Activated gamma-delta T cell treated with anti-CD3 and anti-CD28 coated beads, Interleukin-2, amount 50 U/mL, for 16 hours (primary cell): ENCODE data around the gene RAC3.

Experiments
- DNase-seq: peaks from one replicate; pipeline ENCODE4 v3.0.0-alpha.2; 2020; ENCODE audit warnings: low read depth

Gene RAC3

DNA sequence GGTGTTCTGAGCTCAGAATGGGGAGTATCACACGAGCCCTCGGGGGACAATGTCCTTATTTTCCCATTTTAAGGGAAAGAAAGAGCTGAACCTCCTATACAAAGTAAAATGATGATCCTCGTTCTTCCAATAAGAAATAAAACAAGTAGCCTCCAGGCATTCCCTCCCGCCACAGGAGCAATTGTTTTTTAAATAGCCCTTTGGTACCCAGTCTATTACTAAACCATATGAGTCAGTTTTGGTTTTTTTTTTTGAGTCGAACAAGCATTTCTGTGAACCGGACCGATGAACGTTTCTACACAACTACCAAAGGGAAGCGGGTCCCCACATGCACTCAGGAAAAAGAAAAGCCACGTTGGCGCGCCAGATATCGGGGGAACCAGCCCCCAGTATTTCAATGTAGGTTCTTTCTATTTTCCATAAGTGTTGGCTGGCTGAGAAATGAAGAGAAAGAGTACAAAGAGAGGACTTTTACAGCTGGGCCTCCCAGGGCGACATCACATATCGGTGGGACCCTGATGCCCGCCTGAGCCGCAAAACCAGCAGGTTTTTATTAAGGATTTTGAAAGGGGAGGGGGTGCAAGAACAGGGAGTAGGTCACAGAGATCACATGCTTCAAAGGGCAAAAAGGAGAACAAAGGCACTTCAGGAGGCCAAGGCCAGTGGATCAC, 9.8 kb downstream of the RAC3 start:
- DNase-seq: no peak

DNA sequence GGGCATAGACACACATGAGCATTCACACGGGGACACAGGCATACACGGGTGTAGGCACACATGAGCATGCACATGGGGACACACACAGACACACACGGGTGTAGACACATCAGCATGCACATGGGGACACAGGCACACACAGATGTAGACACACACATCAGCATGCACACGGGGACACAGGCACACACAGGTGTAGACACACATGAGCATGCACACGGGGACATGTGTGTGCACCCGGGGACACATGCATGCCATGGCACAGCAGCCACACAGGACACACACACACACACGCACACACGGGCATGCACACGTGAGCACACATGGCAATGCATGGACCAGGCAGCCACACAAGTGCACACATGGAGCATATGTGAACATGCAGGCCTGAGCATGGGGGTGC, 11.2 kb downstream of the RAC3 start:
- no peak for DNase-seq

DNA sequence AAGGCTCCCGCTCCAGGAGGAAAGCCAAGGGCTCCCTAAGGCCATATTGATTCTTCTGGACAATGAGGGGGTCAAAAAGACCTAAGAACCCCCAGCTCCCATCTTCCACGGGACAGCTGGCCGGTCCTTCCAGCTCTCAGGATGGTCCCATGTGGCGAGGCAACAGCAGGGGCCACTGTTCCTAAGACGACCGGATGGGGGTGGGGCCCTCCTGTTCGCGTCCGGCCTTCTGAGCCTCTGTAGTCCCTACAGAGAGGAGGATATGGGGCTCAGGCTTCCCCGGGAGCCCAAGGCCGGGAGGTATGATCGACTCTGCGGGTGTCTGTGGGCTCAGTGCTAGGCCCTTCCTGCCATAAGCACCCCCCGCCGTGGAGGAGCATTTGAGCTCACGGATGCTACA, 12.0 kb downstream of the RAC3 start:
- no peak for DNase-seq

DNA sequence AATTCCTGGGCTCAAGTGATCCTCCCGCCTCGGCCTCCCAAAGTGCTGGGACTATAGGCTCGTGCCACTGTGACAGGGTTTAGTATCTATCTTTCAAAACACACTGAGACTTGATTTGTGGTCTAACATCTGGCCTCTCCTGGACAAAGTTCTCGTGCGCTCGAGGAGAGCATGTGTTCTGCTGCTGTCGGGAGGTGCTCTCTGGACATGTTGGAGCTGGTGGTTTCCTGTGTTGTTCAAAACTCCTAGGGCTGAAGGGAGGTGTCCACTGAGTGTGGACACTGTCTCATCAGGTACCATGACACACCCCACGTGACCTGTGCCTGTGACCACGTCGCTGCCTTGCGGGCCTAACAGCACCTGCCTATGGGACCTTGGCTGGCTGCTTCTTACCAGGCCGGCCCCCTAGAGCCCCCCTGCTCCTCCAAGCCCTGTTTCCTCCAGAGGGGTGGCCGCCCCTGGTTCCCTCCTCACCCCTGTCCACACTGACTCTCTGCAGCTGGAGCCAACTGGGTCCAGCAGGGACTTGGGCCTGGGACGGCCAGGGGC, 14.5 kb downstream of the RAC3 start:
- DNase-seq: no peak

DNA sequence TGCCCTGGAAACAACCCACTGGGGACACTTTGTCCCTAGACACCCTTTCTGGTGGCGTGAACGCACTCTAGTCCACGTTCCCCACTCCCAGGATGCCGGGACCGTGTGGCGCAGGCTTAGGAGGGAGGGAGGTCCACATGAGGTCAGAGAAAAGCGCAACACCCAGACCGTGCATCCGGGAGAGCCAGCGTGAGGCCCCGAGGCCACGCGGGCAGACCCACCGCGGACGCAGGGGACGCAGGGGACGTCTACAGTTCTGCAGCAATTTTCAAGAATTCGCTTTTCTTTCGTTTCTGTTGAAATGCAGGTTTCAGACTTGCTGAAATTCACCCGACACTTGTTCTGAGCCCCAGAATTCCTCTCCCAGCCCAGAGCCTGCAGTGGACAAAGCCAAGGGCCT, 15.4 kb downstream of the RAC3 start:
- no peak for DNase-seq

DNA sequence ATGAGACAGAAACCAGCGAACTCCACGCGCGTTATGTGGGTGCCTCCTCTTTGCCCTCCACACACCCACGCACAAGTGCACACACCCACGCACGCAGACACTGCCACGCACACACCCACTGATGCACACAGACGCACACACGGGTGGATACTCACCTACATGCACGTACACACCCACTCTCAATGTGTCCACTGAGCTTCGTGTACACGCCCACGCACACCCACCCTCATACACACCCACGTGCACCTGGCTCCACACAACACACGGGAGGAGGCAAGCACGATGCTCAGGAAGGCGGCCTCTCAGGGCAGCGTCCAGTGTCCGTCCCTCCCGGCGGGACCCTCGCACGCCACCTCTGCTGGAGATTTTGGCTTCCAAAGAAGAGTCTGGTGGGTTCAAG, 15.9 kb downstream of the RAC3 start:
- DNase-seq: no peak

DNA sequence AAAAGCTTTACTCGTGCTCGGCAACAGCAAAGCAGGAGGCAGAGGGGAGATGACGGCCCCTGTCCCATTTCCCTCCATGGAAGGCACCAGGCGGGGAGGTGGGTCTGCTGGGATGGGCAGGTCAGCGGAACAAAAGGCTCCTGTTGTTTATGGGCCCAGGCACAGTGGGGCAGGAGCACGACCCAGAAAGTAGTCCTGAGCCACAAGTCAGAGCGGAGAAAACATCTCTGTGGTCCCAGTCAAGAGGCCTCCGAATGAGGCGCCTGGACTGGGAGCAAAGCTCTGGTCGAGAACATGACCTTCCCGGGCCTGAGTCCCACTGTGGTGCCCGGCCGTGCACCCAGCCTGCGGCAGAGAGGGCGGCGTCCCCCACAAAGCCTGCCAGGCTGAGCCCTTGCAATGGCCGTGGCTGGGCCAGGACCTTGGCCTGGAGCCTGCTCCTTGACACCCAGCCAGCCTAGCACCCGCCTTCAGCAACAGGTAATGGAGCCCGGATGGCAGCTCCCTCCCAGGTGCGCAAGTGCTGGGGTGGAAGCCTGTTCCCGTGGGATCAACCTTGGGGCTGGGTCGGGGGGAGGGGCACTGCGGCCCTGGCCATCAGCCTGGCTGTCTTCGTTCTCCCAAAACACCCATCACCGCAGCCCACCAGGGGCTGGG, 16.6 kb downstream of the RAC3 start:
- no peak for DNase-seq

DNA sequence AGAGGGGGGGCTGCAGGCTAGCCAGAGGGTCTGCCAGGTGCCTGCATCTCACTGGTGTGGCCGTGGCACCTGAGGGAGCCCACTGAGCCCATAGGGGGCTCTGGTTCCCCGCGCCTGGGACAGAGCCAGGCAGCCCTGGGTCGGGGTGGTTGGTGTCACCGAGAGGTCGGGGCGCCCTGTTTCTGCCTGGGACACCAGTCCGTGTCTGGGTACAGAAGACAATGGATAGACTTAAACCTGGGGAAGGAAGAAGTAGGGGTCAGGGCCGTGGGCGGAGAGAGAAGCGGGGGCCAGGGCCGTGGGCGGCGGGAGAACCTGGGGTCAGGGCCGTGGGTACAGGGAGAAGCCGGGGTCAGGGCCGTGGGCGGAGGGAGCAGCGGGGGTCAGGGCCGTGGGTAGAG, 17.1 kb downstream of the RAC3 start:
- no peak for DNase-seq

DNA sequence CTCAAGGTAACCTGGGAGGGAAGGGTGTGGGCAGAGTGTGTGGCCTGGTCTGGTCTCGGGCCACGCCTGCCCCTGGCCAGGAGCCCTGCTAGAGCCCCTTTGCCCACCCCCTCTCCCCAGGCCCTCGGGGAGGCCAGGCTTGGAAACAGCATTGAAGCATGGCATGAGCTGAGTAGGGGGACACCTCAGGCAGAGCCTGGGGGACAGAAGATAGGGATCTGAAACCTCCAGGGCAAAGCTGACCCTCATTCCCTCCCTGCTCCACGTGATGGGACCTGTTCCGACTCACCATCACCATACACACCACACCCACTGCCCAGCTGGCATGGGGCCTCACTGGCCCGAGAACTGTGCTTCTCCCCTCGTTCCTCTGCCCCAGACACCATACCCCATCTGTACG, 17.6 kb downstream of the RAC3 start:
- no peak for DNase-seq

DNA sequence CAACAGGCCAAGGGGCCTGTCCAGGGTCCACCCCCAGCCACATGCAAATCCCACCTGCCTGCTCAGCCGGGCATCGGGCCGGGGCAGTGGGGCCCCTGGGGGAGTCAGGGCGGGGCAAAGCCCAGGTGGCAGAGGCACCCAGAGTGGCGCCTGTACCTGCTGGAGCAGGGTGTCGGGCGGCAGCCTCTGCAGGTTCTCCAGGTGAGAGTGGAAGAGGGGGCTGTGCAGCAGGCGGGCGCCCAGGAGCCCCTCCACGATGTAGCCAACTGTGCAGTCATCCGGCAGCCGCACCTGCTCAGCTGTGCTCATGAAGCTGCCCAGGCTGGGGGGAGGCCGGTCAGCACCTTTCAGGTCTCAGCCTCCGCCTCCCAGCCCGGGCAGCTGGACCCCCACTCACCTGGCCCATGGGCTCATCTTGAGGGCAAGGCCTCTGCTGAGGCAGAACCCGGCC, 18.1 kb downstream of the RAC3 start:
- DNase-seq: no peak

DNA sequence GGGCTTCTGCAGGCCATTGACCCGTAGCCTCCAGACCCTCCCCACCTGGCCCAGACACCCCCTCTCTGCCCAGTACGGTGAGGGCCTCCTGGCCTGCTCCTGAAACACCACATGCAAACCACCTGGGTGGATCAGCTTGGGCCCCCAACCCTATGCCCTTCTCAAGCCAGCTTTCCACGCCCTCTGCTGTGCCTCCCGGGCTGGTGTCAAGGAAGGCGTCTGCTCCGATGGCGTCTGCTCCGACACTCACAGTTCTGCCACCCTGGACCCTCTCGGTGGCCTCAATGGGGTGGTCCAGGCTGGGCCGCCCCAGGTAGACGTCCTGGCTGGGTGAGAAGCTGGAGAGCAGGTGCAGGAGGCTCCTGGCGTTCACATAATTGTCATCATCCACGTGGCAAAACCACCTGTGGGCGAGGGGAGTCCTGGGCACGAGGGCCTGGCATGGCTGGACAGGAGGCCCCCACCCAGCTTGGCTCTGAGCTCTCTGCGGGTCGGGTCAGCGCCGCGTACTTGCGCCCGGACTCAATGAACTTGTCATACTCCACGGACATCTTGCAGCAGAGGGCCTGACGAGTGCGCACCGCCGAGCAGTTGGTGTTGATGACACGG, 18.8 kb downstream of the RAC3 start:
- DNase-seq: no peak

DNA sequence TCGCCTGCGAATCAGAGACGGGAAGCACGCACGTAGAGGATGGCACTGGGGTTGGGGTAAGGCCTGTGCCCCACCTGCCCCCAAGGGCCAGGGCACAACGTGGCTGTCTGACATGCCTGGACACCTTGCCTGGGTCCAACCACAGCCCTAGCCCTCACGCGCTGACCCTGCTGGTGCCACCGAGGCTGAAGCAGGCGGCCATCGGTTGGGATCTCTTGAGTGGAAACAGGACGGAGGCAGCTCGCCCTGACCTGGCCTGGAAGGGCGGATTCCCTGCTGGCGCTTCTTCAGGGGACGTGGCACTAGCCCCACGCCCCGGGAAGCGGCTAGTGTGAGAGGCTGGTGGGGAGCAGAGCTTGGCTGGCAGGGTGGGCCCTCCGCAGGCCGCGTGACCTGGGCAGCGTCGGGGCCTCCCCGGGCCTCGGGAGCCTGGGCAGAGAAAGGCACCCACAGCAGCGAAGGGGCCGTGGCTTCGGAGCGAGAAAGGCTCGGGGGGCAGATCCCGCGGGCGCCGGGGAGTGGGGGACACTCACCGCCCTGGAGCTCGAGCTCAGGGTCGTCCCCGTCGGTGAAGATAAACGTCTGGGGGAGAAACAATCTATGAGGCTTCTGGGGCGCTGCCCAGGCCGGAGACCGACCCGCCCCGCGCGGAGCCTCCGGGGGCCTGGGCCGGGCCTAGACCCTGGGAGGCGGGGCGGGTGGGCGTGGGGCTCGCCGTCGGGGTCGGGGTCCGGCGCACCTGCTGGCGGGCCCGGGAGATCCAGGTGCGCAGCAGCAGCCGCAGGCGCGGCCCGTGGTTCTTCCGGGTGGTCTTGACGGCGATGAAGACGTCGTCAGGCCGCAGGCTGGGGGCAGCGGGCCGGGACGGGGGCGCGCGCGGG, 19.5 kb downstream of the RAC3 start:
- DNase-seq: no peak

DNA sequence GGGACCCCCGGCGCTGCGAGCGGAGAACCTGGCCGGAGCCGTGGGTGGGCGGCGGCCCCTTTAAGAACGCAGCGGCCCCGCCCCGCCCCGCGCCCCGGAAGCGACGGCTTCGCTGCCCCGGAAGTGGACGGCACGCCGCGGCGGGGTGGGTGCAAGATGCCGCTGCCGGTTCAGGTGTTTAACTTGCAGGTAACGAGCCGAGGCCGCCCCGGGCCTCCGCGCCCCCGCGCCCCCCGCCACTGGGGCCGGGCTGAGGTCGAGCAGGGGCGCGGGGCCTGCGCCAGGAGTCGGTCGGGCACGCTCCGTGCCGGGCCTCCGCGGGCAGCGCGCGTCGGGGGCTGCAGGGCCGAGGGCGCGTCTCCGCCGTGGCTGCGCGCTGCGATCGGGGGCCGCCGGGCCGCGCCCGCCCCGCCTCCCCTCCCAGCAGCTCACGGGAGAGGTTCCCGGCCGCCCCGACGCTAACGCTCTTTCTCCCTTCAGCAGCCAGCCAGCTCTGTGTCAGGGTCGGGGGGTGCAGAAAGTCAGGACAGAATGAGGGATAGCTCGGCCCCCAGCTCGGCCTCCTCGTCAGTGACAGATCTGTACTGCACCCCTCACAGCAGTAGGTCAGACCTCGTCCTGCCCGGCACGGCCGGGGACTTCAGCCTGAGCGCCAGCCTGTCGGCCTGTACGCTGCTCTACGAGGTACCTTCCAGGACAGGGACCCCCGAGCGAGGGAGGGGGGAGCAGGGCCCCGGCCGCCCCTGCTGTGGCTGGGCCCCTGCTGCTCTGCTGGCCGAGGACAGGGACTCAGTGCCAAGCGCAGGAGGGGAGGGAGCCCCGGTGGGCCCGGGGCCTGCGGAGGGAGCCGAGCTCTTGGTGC, 20.5 kb downstream of the RAC3 start, which contains the start of the genes GPS1 and RFNG:
Gene GPS1, plus strand, starts transcription at position 123 of the 862 bp plus-strand sequence. Its CDS starts 34 bp downstream, at position 157.
Gene RFNG, minus strand, starts transcription at position 36 of the 862 bp plus-strand sequence. CDS start 45 bp downstream, outside the sequence.
- DNase-seq: peak; percentile 73

DNA sequence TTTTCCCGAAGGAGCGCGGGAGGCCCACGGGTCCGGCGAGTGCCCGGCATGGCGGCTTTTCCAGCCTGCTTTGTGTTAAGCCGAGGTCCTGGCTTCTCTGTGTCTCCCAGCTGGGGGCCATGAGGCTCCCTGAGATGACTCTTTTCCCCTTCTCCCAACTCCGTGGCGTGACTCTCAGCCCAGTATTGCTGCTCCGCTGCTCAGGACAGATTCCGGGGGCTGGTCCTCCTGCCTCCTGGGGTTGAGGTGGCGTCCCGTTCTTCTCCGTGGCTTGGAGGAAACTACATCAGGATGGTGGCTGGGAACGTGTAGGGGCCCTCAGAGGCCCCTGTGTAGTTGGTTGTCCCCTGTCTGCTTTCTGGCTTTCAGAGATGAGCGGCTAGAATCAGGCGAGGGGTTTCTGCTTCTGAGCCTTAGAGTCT, 21.2 kb downstream of the RAC3 start:
- no peak for DNase-seq

DNA sequence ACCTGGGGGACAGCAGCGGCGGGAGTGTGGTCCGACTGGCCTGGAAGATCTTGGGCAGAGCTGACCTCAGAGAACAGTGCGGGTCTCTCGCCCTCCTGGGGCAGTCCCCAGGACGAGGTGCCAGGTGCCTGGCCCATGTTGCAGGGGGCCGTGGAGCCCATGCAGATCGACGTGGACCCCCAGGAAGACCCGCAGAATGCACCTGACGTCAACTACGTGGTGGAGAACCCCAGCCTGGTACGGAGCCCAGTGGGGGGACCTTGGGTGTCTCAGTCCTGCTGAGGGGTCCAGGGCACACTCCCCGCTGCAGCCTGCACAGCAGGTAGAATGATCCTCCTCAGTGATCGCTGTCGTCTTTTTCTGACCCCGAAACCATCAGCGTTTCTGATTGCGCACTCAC, 21.7 kb downstream of the RAC3 start:
- DNase-seq: no peak

DNA sequence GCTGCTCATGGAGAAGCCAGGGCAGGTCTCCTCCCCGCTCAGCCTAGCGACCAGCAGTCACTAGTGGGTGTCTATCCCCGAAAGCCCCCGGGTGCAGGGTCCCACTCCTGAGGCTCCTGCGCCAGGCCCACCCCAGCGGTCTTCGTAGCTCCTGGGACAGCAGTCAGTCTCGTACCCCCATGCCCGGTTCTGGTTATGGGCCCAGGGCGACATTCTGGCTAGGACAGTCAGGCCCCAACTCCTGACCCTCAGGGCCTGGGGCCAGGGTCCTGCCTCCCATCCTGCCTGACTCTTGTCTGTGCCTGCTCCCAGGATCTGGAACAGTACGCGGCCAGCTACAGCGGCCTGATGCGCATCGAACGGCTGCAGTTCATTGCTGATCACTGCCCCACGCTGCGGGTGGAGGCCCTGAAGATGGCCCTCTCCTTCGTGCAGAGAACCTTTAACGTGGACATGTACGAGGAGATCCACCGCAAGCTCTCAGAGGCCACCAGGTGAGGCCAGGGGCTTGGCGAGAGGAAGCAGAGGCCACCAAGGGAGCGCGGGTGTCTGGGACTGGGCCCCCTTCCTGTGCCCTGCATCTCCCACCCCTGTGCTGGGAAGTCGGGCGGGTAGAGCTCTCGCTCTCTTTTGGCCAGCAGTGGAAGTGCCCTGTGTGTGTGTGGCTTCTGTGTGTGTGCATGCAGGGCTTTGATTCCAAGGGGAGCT, 22.2 kb downstream of the RAC3 start:
- no peak for DNase-seq

DNA sequence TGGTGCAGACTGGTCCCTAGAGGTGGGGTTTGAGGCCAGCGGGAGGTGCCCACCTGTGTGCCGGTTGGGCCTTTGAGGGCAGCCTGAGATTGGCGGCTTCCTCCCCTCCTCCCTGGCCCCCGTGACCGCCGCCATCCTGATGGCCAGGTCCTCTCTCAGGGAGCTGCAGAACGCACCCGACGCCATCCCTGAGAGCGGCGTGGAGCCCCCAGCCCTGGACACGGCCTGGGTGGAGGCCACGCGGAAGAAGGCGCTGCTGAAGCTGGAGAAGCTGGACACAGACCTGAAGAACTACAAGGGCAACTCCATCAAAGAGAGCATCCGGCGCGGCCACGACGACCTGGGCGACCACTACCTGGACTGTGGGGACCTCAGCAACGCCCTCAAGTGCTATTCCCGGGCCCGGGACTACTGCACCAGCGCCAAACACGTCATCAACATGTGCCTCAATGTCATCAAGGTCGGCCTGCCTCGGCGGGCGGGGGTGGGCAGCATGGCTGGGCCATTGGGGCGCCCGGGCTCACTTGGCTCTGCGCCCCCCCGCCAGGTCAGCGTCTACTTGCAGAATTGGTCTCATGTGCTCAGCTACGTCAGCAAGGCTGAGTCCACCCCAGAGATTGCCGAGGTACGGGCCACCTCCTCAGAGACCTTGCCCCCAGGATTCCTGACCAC, 23.0 kb downstream of the RAC3 start:
- no peak for DNase-seq

DNA sequence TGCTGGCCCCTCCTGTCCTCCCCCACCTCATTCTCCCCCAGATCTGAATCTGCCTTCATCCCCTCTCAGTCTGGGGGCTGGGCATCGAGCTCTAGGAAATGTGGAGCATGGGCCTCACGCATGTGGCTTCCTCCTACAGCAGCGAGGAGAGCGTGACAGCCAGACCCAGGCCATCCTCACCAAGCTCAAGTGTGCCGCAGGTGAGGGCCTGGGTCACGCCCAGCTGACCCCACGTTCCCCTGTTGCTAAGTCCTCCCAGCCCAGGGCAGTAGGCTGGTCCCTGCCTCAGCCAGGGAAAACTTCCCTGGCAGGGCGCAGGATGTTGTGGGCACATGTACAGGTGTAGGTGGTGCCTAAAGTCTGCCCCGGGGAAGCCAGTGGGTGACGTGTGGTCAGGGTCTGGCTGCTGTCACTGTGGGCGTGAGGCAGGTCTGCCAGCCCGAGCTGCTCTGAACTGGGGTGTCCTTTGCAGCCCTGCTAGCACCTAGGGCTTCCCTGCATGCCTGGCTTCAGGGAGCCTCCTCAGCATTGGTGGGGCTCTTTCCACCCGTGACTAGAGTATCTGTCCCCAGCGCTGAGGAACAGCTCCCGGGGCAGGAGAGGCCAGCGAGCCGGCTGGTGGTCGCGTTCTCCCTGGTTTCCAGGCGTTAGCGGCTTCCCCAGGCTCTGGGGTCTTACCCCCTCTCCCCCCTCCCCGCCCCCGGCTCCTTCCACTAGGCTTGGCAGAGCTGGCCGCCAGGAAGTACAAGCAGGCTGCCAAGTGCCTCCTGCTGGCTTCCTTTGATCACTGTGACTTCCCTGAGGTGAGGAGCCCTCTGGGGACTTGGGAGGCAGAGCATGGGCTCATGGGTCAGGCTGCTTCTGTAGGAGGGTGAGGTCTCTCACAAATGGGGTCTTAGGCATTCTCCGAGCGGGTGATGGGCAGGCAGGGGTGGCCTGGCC, 23.8 kb downstream of the RAC3 start:
- DNase-seq: no peak
